Measurements from ENCODE around the gene PSMB1. TPM values are rescaled to one million over a fixed set of nuclear protein-coding genes. Genes with fewer than 3 reads are reported as not detected.

Gene PSMB1
- total RNA-seq, 1 experiment from 2014 or later, result 282 TPM

- no peak overlapping the region for H3K4me3 ChIP-seq (replicated peaks in 1 of 2; ENCODE audit: low read depth in 1 of 2, low read length in 2 of 2)
- peaks cover 19% of the 10 kb centered on the region; the same call in 1 of the 2 replicates for H3K27me3 ChIP-seq (ENCODE audit: insufficient read depth, low read length)
- no peak overlapping the region for H2AFZ ChIP-seq (ENCODE audit: low read depth, low read length, poor library complexity, severe bottlenecking)
- H3K9me2 ChIP-seq (ENCODE audit: insufficient read depth), result no peaks in the 10 kb centered on the region
- no peak overlapping the region for H3K9ac ChIP-seq (ENCODE audit: low read length)
- no peaks in the 10 kb centered on the region for H3K79me2 ChIP-seq (ENCODE audit: insufficient read depth, low read length)
- no peak for ATAC-seq
- ChIA-PET CTCF (no interaction called here), POLR2A (no interaction called here), RAD21 (ENCODE audit: low non-redundant PET in 1 of 2, low total read pairs in 2 of 2, uncharacterized antibody in 2 of 2, unreplicated experiment in 2 of 2) (no interaction called here)
- H3K27ac ChIP-seq (ENCODE audit: low read depth, low read length), result no peak overlapping the region
- intact Hi-C loops (cut with micrococcal nuclease), result no loop called here
- no peak overlapping the region for H3K4me2 ChIP-seq (ENCODE audit: low read length)
- H3K36me3 ChIP-seq (ENCODE audit: control insufficient read depth in 1 of 2, insufficient read depth in 2 of 2, low read length in 2 of 2), result no peaks in the 10 kb centered on the region
- no peaks in the 10 kb centered on the region for H3K9me3 ChIP-seq (ENCODE audit: control insufficient read depth in 1 of 2, insufficient read depth in 1 of 2, low read depth in 1 of 2, low read length in 2 of 2)
- no peaks in the 10 kb centered on the region for H3K4me1 ChIP-seq (ENCODE audit: control insufficient read depth in 1 of 2, insufficient read depth in 2 of 2, low read length in 2 of 2)
- no peaks in the 10 kb centered on the region for H4K20me1 ChIP-seq (ENCODE audit: insufficient read depth)
- TF ChIP-seq CTCF (IDR thresholded peaks at IDR 0.05 in 2 of 3, conservative IDR thresholded peaks at IDR 0.05 in 1 of 3; ENCODE audit: borderline replicate concordance in 1 of 3, insufficient read depth in 1 of 3, low read depth in 2 of 3, low read length in 2 of 3) (no peak), CBX3 (IDR thresholded peaks at IDR 0.05; ENCODE audit: low read depth) (no peak), POLR2AphosphoS5 (IDR thresholded peaks at IDR 0.05; ENCODE audit: low read depth, low read length) (no peak), POLR2A (IDR thresholded peaks at IDR 0.05; ENCODE audit: borderline replicate concordance, extremely low read depth, insufficient read depth, insufficient read length) (no peak), ZNF274 (IDR thresholded peaks at IDR 0.05; ENCODE audit: low read depth, low read length) (no peak), CEBPB (IDR thresholded peaks at IDR 0.05; ENCODE audit: low read depth) (no peak), REST (IDR thresholded peaks at IDR 0.05; ENCODE audit: low read depth) (no peak), EGR1 (IDR thresholded peaks at IDR 0.05; ENCODE audit: low read depth) (no peak), FOSL1 (IDR thresholded peaks at IDR 0.05; ENCODE audit: low read depth) (no peak), YY1 (IDR thresholded peaks at IDR 0.05; ENCODE audit: extremely low read depth, insufficient replicate concordance, low read depth, low read length) (no peak), ZFX (IDR thresholded peaks at IDR 0.05) (no peak), TCF7L2 (IDR thresholded peaks at IDR 0.05; ENCODE audit: borderline replicate concordance, extremely low read depth, insufficient read depth, insufficient read length) (no peak), ELF1 (IDR thresholded peaks at IDR 0.05; ENCODE audit: borderline replicate concordance, low read depth) (no peak), EZH2 (IDR thresholded peaks at IDR 0.05) (no peak)
- TF ChIP-seq, protein P1, sequence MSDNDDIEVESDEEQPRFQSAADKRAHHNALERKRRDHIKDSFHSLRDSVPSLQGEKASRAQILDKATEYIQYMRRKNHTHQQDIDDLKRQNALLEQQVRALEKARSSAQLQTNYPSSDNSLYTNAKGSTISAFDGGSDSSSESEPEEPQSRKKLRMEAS (IDR thresholded peaks at IDR 0.05), result no peak
- TF ChIP-seq, protein P2, sequence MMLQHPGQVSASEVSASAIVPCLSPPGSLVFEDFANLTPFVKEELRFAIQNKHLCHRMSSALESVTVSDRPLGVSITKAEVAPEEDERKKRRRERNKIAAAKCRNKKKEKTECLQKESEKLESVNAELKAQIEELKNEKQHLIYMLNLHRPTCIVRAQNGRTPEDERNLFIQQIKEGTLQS (IDR thresholded peaks at IDR 0.05), result no peak
- DNase-seq (ENCODE audit: low read depth, low spot score), result no peak
- BruUV-seq (replicated peaks), result no TSS peak
Observed at GRCh38 chr6:170505306-170505705, 47.8 kb downstream of the PSMB1 start.

All from HCT116 (cell line).